ENCODE results near the gene ORMDL3.

DNA sequence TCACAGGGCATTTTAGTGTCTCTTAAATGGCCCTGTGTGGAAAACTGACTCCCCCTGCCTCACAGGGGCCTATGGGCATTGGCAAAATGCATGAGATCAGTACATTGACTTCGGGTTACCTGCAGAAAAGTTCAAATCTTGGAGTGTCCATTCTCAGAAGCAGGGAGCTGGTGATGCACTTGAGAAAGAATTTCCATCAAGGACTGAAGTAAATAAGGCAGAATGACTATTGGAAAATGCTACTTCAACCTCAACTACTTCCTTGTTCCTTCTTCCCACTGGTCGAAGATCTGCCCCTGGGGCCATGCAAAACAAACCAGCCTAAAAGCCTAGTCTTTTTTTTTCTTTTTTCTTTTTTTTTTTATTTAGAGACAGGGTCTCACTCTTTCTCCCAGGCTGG is 21.6 kb upstream of the ORMDL3 start:
- TF ChIP-seq, protein P1, sequence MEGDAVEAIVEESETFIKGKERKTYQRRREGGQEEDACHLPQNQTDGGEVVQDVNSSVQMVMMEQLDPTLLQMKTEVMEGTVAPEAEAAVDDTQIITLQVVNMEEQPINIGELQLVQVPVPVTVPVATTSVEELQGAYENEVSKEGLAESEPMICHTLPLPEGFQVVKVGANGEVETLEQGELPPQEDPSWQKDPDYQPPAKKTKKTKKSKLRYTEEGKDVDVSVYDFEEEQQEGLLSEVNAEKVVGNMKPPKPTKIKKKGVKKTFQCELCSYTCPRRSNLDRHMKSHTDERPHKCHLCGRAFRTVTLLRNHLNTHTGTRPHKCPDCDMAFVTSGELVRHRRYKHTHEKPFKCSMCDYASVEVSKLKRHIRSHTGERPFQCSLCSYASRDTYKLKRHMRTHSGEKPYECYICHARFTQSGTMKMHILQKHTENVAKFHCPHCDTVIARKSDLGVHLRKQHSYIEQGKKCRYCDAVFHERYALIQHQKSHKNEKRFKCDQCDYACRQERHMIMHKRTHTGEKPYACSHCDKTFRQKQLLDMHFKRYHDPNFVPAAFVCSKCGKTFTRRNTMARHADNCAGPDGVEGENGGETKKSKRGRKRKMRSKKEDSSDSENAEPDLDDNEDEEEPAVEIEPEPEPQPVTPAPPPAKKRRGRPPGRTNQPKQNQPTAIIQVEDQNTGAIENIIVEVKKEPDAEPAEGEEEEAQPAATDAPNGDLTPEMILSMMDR (IDR thresholded peaks at IDR 0.05) = no peak
- TF ChIP-seq POLR2A (IDR thresholded peaks at IDR 0.05) = no peak
